Measurements from ENCODE around the gene MACO1. TPM values are rescaled to one million over a fixed set of nuclear protein-coding genes. Genes with fewer than 3 reads are reported as not detected.

The MACO1 gene
- total and polyA plus RNA-seq, 10 of the 15 experiments (the other 5 are each of a cell fraction or from before 2014, with no cell fraction given), result 3.2 to 19.8 (median 10.3) TPM

DNA sequence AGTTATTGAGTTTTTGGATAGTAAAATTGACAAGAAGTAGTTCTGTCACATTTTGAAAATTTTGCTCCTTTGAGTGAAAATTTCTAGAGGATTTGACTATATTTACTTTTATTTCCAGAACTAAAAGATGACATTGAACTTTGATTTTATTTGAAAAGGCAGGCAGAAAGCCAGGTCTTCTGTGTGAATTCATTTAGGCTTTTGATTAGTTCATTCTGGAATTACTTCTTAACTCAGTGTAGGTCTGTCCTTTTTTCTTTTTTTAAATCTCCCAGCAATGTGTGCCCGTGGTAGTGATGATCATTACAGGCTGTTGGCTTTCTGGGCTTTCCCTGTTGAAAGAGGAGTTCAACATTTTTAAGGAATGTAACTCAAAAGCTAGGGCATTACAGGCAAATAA, 53.8 kb downstream of the MACO1 start:
- Histone ChIP-seq H3K36me3 (ENCODE audit: control insufficient read depth in 2 of 2, insufficient read depth in 2 of 2, low read length in 1 of 2) (peaks cover 6 to 17% of the 10 kb centered on the region in 2 experiments), H2AFZ (ENCODE audit: control insufficient read depth, low read depth, low read length) (no peak overlapping the region), H3K4me2 (ENCODE audit: control insufficient read depth, insufficient read depth) (no peak overlapping the region), H3K27me3 (replicated peaks in 1 of 2; ENCODE audit: control insufficient read depth in 2 of 2, insufficient read depth in 2 of 2, low read length in 1 of 2) (no peaks in the 10 kb centered on the region), H3K9ac (ENCODE audit: control insufficient read depth, insufficient read depth, low read length) (no peak overlapping the region), H3K4me3 (no peak overlapping the region), H3K4me1 (ENCODE audit: control insufficient read depth, insufficient read depth, low read length) (no peaks in the 10 kb centered on the region), H3K79me2 (ENCODE audit: control insufficient read depth, insufficient read depth, low read length) (no peaks in the 10 kb centered on the region; the same call in none of the 2 replicates), H3K9me3 (replicated peaks; ENCODE audit: control insufficient read depth, insufficient read depth, low read length) (no peaks in the 10 kb centered on the region), H4K20me1 (ENCODE audit: control insufficient read depth, insufficient read depth) (no peaks in the 10 kb centered on the region), H3K27ac (ENCODE audit: control insufficient read depth, insufficient read depth) (no peak overlapping the region)
- no peak for TF ChIP-seq DPF2 (IDR thresholded peaks at IDR 0.05)
- TF ChIP-seq NFIC (IDR thresholded peaks at IDR 0.05; ENCODE audit: low read depth, low read length), result no peak
- no peak for TF ChIP-seq CBFB (IDR thresholded peaks at IDR 0.05; ENCODE audit: low read depth)
- no peak for TF ChIP-seq YY1 (IDR thresholded peaks at IDR 0.05; ENCODE audit: low read depth, low read length)
- TF ChIP-seq PML (IDR thresholded peaks at IDR 0.05; ENCODE audit: low read length), result no peak
- no peak for TF ChIP-seq TAF1 (IDR thresholded peaks at IDR 0.05; ENCODE audit: borderline replicate concordance, low read depth, low read length)
- no peak for TF ChIP-seq FOXK2 (IDR thresholded peaks at IDR 0.05)
- no peak for TF ChIP-seq SREBF2 (IDR thresholded peaks at IDR 0.05; ENCODE audit: low read length)
- TF ChIP-seq ZNF384 (IDR thresholded peaks at IDR 0.05; ENCODE audit: borderline replicate concordance, low read depth, low read length), result no peak
- TF ChIP-seq SRF (IDR thresholded peaks at IDR 0.05; ENCODE audit: low read depth in 2 of 2, low read length in 2 of 2), result no peak
- no peak for TF ChIP-seq SUPT20H (IDR thresholded peaks at IDR 0.05; ENCODE audit: borderline replicate concordance, control insufficient read depth, low read depth, low read length)
- TF ChIP-seq SIN3A (IDR thresholded peaks at IDR 0.05; ENCODE audit: low read depth, low read length), result no peak
- TF ChIP-seq TCF3 (IDR thresholded peaks at IDR 0.05; ENCODE audit: borderline replicate concordance, insufficient read depth, low read depth, low read length), result no peak
- TF ChIP-seq MYC (IDR thresholded peaks at IDR 0.05; ENCODE audit: insufficient read depth, insufficient read length, insufficient replicate concordance, low read length, severe bottlenecking), result no peak
- TF ChIP-seq, protein P1, sequence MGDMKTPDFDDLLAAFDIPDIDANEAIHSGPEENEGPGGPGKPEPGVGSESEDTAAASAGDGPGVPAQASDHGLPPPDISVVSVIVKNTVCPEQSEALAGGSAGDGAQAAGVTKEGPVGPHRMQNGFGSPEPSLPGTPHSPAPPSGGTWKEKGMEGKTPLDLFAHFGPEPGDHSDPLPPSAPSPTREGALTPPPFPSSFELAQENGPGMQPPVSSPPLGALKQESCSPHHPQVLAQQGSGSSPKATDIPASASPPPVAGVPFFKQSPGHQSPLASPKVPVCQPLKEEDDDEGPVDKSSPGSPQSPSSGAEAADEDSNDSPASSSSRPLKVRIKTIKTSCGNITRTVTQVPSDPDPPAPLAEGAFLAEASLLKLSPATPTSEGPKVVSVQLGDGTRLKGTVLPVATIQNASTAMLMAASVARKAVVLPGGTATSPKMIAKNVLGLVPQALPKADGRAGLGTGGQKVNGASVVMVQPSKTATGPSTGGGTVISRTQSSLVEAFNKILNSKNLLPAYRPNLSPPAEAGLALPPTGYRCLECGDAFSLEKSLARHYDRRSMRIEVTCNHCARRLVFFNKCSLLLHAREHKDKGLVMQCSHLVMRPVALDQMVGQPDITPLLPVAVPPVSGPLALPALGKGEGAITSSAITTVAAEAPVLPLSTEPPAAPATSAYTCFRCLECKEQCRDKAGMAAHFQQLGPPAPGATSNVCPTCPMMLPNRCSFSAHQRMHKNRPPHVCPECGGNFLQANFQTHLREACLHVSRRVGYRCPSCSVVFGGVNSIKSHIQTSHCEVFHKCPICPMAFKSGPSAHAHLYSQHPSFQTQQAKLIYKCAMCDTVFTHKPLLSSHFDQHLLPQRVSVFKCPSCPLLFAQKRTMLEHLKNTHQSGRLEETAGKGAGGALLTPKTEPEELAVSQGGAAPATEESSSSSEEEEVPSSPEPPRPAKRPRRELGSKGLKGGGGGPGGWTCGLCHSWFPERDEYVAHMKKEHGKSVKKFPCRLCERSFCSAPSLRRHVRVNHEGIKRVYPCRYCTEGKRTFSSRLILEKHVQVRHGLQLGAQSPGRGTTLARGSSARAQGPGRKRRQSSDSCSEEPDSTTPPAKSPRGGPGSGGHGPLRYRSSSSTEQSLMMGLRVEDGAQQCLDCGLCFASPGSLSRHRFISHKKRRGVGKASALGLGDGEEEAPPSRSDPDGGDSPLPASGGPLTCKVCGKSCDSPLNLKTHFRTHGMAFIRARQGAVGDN (IDR thresholded peaks at IDR 0.05), result no peak
- SMC1A ChIA-PET (ENCODE audit: uncharacterized antibody, unreplicated experiment), result interaction anchor here (0.7 to 6.5 kb wide), 5 partner anchors 7 to 140 kb away, joined by 3 to 69 read pairs (median 28); partner anchors contain the start of gene MACO1
- WGBS (ENCODE audit: insufficient coverage, insufficient replicate concordance, low lambda C conversion rate, missing lambda C conversion rate), result 89% methylated on average over 1 of the region's 1 CpG
- BruUV-seq (replicated peaks), result no TSS peak
- in situ Hi-C loops (cut with MboI) (no loop called here), intact Hi-C loops (cut with micrococcal nuclease; ENCODE audit: unreplicated experiment) (no loop called here)
- DNase-seq (ENCODE audit: low read depth, low spot score) (no peak), ATAC-seq (no peak), FAIRE-seq (no peak)
- RAD21 ChIA-PET (ENCODE audit: unreplicated experiment), result interaction anchor here (0.7 to 2.0 kb wide), 4 partner anchors 8 to 52 kb away, joined by 3 to 12 read pairs (median 4); no protein-coding TSS in a partner anchor
- POLR2A ChIA-PET, result interaction anchor here (0.5 to 1.4 kb wide), 2 partner anchors 9 to 276 kb away, joined by 3 to 4 read pairs; no protein-coding TSS in a partner anchor
- CTCF ChIA-PET, result interaction anchor here (4.8 to 5.2 kb wide), 2 partner anchors 7 to 34 kb away, joined by 49 to 79 read pairs; no protein-coding TSS in a partner anchor
